C4-2B (cell line): ENCODE results near the gene NRP2.

Experiments
- H3K27ac ChIP-seq: fragments of 450-650 bp; 2 replicates; pipeline ENCODE4 v1.5.1; 2017
- ZFX ChIP-seq: fragments of 450-650 bp; IDR thresholded peaks from 2 replicates; pipeline ENCODE4 v1.6.1; 2017
- TF ChIP-seq, protein P1 (sequence below): fragments of 450-650 bp; conservative IDR thresholded peaks from 2 replicates; pipeline ENCODE4 v1.5.1; 2017; ENCODE audit warnings: mild to moderate bottlenecking

The NRP2 gene

DNA sequence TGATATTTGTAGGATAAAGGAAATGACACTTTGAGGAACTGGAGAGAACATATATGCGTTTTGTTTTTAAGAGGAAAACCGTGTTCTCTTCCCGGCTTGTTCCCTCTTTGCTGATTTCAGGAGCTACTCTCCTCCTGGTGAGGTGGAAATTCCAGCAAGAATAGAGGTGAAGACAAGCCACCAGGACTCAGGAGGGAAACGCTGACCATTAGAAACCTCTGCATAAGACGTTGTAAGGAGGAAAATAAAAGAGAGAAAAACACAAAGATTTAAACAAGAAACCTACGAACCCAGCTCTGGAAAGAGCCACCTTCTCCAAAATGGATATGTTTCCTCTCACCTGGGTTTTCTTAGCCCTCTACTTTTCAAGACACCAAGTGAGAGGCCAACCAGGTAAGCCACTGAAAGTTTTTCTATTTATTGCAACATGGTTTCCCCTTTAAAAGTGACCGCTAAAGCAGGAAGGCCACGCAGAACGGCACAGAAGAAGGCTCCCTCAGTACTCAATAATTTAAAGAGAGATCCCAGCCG is 735 bp downstream of the NRP2 start:
- no peak overlapping the region for H3K27ac ChIP-seq
- TF ChIP-seq, protein P1, sequence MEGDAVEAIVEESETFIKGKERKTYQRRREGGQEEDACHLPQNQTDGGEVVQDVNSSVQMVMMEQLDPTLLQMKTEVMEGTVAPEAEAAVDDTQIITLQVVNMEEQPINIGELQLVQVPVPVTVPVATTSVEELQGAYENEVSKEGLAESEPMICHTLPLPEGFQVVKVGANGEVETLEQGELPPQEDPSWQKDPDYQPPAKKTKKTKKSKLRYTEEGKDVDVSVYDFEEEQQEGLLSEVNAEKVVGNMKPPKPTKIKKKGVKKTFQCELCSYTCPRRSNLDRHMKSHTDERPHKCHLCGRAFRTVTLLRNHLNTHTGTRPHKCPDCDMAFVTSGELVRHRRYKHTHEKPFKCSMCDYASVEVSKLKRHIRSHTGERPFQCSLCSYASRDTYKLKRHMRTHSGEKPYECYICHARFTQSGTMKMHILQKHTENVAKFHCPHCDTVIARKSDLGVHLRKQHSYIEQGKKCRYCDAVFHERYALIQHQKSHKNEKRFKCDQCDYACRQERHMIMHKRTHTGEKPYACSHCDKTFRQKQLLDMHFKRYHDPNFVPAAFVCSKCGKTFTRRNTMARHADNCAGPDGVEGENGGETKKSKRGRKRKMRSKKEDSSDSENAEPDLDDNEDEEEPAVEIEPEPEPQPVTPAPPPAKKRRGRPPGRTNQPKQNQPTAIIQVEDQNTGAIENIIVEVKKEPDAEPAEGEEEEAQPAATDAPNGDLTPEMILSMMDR = no peak
- TF ChIP-seq ZFX = no peak

DNA sequence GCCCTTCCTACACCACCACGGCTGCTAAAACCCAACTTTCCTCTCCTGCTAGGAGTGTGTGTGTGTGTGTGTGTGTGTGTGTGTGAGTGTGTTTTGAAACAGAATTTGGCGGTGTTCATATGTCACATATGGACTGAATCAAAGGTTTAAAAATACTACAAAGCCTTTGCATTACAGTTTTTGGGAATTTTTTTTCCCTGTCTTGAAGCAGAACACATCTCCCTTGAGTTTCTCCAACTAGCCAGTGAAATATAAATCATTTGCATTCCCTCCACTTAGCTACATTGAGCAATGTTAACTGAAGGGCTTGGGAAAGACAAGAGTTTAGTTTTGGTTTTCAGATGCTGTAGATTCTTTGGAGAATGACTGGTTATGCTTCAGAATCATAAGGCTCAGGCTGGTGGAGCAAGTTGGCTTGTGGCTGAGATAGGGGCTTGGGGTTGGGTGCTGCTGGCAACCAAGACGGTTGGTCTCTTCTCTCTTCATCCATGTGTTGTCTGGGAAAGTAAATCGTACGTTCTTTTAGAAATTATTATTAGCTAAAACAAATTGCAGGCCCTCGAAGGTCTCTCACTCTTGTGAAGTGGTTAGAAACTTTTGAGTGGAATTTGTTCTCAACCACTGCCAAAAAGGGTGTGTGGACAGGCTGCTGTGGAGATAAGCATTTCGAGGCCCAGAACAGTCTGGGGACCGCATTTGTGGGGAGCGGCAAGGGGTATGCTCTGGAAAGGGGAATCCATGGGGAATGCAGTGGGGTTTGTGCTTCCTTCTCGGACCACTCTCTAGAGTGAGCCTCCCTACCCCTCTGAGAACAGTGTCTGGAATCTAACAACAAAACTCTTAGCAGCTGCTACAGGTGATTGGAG is 1.4 kb downstream of the NRP2 start:
- H3K27ac ChIP-seq = no peak overlapping the region
- TF ChIP-seq, protein P1 = no peak
- TF ChIP-seq ZFX = no peak

DNA sequence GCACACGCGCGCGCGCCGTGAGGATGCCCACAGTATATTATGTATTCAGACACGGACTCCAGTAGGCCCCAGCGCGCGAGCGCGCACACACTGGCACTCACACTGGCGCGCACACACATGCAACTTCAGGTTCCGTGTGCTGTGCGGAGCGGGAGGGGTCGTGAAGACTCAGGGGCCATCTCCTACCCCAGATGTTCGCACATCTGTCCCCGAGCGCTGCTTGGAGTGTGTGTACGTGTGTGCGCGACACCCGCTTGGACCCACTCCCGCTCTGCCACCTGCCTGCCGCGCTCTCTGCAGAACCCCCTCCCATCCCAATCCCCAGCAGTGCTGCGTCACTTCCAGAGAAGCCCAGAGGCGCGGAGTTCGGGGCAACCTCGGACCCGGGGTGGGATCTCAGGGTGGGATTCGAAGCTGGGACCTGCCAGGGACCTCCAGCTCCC is 2.6 kb downstream of the NRP2 start:
- no peak overlapping the region for H3K27ac ChIP-seq
- TF ChIP-seq, protein P1 = no peak
- no peak for TF ChIP-seq ZFX

DNA sequence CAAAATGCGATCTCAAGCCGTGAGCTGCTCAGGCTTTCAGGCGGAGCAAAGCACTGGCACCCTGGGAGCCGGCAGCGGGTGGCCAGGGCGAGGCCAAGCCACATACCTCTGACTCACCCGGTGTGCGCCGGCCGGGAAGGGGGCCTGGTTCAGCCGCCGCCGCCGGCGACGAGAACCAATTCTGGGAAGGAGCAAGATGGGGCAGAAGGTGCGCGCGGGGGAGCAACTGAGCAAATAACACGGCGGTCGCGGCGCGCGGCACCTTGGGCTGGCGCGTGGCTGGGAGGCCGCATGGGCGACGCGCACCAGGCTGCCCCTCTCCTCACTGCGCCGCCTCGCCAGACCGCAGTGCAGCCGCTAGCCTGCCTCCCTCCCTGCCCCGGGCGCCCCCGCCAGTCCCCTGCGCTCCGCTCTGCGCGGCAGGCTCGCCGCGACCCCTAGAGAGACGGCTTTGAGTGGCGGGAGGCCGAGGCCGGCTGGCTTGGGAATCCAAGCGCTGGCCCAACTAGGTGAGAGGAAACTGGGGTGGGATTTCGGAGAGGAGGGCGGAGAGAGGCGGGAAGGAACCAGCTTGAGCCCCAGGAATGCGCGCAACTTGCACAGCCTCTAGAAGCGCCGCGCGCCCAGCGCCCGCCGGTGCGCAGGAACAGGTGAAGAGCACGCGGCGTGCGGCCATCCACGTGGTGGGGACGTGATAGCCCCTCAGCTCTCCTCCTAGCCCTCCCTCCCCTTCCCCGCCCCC is 3.2 kb downstream of the NRP2 start:
- no peak for TF ChIP-seq ZFX
- TF ChIP-seq, protein P1 = no peak
- H3K27ac ChIP-seq = no peak overlapping the region

DNA sequence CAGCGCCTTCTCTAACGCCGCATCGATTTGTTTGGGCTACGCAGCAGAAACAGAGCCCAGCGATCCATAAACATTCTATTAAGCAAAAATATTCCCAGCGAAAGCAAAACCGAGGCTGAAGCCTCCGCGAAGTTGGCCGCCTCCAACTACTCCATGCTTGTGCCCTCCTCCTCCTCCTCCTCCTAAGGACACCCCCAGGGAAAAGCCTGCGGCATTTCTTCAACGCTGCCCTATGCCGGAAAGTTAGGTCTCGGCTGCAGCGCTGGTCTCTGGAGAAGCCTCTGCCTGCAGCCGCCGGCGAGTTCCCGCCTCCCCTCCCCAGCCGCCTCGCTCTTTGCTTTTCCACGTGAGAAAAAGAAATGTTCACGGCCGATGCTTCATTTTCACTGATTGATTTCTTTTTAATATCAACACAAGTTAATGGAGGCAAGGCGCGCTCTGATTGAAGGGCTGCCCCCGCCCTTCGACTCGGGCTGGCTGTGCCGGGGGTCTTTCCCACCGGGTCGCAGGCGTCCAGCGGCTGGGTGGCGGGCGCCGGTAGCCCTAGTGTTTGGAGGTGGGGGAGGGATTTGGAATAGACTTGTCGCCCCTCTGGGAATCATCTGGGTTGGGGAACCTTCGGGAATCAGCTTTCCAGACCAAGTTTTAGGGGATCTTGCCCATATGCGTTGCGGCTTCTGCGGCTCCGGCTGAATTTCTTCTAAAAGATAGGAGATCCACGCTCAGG is 3.9 kb downstream of the NRP2 start:
- no peak for TF ChIP-seq ZFX
- TF ChIP-seq, protein P1 = no peak

DNA sequence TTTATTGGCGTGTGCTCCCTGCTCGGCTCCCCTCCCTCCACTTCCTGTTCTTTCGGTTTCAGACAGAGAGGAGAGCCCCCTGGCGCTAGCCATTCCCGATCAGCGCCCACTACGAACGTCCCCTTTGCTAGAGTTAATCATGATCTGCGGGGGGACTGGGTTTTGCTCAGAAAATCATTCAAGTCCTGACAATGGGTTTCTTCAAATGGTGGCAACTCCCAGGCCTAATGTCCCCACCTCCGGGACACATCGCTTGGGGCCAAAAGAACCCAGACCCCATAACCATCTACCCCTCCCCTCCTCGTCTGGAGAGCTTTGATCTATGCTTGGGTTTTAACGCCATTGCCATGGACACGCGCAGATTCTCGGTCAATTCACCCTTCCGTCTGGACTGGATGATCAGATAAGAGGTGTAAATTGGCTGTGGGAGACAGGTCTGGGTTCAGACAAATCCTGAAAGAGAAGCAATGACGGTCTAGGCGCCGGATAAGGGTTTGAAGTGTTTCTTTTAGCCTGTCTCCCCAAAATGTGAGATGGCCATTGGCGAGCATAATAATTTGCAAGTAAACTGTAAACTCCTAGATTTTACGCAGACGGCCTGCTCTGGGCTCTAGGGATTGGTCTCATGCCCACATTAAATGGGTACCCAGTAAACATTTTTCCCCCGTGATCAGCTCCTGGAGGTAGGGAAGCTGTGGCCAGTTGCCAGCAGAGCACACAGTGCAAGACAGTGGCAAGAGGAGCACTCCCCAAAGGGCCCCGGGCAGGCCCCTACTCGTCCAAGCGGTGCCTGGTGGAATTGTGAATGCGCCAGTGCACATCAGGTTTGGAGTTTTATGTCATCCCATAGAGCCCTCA is 4.7 kb downstream of the NRP2 start:
- H3K27ac ChIP-seq = no peak overlapping the region
- TF ChIP-seq, protein P1 = no peak
- TF ChIP-seq ZFX = no peak

More for the DNA sequence above, 3.9 kb downstream of the NRP2 start:
- no peak overlapping the region for H3K27ac ChIP-seq
